Astrocyte of the cerebellum (primary cell): Measurements from ENCODE around the gene TLE3.

Experiments used
- DNase-seq: peaks from one replicate; pipeline ENCODE4 v3.0.0-alpha.2; 2011; ENCODE audit warnings: low read depth
- H3K4me3 ChIP-seq: 2 replicates; pipeline ENCODE4 v1.5.1; 2011; ENCODE audit warnings: mild to moderate bottlenecking, low read depth, low read length, moderate library complexity
- CTCF ChIP-seq: IDR thresholded peaks from 2 replicates; pipeline ENCODE4 v1.5.1; 2012; ENCODE audit warnings: low read length, low read depth, moderate library complexity, mild to moderate bottlenecking; ENCODE audit errors: missing control alignments
- in situ Hi-C: cut with HindIII; loops from 2 replicates; pipeline ENCODE4 v1.10.0; 2017; ENCODE audit warnings: low sequenced_read_pairs

Gene TLE3

DNA sequence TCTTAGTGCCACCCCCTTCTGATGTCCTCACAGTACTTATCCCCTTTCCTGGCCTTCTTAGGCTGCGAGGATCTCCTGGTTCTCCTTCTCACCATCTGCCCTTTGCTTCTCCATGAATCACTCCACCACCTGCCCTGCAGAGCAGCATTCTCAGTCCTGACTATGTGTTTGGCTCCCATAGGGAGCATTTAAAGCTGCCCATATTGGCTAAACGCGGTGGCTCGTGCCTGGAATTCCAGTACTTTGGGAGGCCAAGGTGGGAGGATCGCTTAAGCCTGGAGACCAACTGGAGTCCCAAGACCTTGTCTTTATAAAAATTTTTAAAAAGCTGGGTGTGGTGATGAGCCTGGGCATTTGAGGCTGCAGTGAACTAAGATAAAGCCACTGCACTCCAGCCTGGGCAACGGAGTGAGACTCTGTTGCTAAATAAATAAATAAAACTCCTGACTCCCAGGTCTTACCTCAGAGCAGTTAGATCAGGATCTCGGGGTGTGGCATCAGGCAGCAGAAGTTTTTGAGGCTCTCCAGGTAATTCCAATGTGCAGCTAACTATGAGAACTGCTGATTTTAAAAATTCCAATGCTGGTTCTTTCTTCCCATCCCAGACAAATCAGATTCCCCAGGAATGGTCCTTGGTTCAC lies 36.2 kb upstream of the TLE3 start:
- no peak overlapping the region for H3K4me3 ChIP-seq
- in situ Hi-C loops: no loop called here
- TF ChIP-seq CTCF: no peak
- DNase-seq: no peak

DNA sequence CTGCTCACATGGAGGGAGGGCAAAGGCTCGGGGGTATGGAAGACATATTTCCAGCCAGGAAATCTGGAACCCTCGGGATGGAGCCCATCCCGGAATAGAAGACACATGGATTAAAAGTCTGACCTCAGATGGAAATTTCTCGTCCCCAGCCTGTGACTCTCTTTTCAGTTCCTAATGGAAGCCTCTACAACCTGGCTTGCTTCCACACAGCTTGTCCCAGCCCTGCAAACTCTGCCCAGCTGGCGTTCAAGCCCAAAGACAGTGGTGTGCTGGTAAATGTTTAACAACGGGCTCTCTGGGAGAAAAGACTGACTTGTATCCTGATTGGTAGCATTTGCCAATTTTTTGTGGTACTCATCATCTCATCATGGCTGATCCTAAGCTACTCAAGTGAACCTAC lies 35.6 kb upstream of the TLE3 start:
- TF ChIP-seq CTCF: no peak
- in situ Hi-C loops: no loop called here
- H3K4me3 ChIP-seq: no peak overlapping the region
- no peak for DNase-seq

DNA sequence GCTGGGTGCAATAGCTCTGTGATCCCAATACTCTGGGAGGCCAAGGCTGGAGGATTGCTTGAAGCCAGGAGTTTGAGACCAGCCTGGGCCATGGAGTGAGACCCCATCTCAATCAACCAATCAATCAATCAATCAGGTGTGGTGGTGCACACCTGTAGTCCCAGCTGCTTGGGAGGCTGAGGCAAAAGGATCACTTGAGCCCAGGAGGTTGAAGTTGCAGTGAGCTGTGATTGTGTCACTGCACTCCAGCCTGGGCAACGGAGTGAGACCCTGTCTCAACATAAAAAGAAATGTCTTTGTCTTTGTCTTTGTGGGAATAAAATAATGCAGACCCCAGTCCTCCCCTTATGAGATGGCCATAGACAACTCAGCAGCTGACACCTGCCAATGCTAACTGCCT lies 34.9 kb upstream of the TLE3 start:
- DNase-seq: no peak
- in situ Hi-C loops: no loop called here
- H3K4me3 ChIP-seq: no peak overlapping the region
- TF ChIP-seq CTCF: no peak

- no peak for TF ChIP-seq CTCF
- H3K4me3 ChIP-seq: no peak overlapping the region
- DNase-seq: peak; percentile 70
- in situ Hi-C loops: no loop called here
These were observed 34.4 kb upstream of the TLE3 start for GRCh38 chr15:70132139-70132538.

- DNase-seq: no peak
- H3K4me3 ChIP-seq: no peak overlapping the region
- TF ChIP-seq CTCF: no peak
- in situ Hi-C loops: no loop called here
These were observed 30.9 kb upstream of the TLE3 start for GRCh38 chr15:70128414-70129140.

DNA sequence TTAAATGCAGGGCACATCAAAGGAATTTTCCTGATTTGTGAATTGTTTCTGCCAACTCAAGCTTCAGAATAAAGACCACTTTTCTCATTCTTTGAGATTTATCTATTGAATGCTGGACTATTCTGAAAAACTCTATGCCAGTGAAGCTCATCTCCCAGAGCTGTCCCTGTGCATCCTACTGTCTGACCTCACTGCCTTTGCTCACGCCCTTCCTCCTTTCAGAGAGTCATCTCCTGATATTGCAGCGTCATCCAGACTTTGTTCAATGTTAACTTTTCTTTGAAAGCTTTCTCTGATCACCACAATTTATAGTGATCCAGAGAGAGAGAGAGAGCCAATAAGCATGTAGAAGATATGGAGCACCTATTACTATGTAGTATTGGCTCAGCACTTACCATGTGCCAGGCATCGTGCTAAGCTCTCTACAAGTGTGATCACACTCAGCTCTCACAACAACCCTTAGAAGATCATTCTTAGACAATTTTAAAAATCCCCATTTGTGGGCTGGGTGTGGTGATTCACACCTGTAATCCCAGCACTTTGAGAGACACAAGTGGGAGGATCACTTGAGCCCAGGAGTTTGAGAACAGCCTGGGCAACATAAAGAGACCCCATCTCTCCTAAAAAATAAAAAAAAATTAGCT lies 30.2 kb upstream of the TLE3 start:
- TF ChIP-seq CTCF: no peak
- H3K4me3 ChIP-seq: no peak overlapping the region
- DNase-seq: no peak
- in situ Hi-C loops: no loop called here
